ENCODE results near the gene ANKRD28.

Gene ANKRD28

GRCh38 chr3:15707779-15708178 is 90.0 kb downstream of the ANKRD28 start:
- no peak overlapping the region for H3K4me3 ChIP-seq (ENCODE audit: low read depth, low read length)
- no peak for DNase-seq (ENCODE audit: low read depth)
- in situ Hi-C loops (cut with HindIII; ENCODE audit: low sequenced_read_pairs), result no loop called here
- no peak for TF ChIP-seq CTCF (IDR thresholded peaks at IDR 0.05; ENCODE audit: low read depth, low read length, missing control alignments)

- DNase-seq (ENCODE audit: low read depth), result no peak
- no peak for TF ChIP-seq CTCF (IDR thresholded peaks at IDR 0.05; ENCODE audit: low read depth, low read length, missing control alignments)
- no peak overlapping the region for H3K4me3 ChIP-seq (ENCODE audit: low read depth, low read length)
- in situ Hi-C loops (cut with HindIII; ENCODE audit: low sequenced_read_pairs), result no loop called here
These were observed 94.4 kb downstream of the ANKRD28 start for GRCh38 chr3:15703346-15703745.

GRCh38 chr3:15694628-15695027 is 103.2 kb downstream of the ANKRD28 start:
- no peak for DNase-seq (ENCODE audit: low read depth)
- TF ChIP-seq CTCF (IDR thresholded peaks at IDR 0.05; ENCODE audit: low read depth, low read length, missing control alignments), result no peak
- in situ Hi-C loops (cut with HindIII; ENCODE audit: low sequenced_read_pairs), result no loop called here
- no peak overlapping the region for H3K4me3 ChIP-seq (ENCODE audit: low read depth, low read length)

- in situ Hi-C loops (cut with HindIII; ENCODE audit: low sequenced_read_pairs), result no loop called here
- DNase-seq (ENCODE audit: low read depth), result peak; percentile 22
- TF ChIP-seq CTCF (IDR thresholded peaks at IDR 0.05; ENCODE audit: low read depth, low read length, missing control alignments), result peak; percentile 34
- no peak overlapping the region for H3K4me3 ChIP-seq (ENCODE audit: low read depth, low read length)
These were observed 104.4 kb downstream of the ANKRD28 start for GRCh38 chr3:15693355-15693754.

GRCh38 chr3:15690748-15691147 is 107.0 kb downstream of the ANKRD28 start:
- in situ Hi-C loops (cut with HindIII; ENCODE audit: low sequenced_read_pairs), result no loop called here
- no peak overlapping the region for H3K4me3 ChIP-seq (ENCODE audit: low read depth, low read length)
- no peak for TF ChIP-seq CTCF (IDR thresholded peaks at IDR 0.05; ENCODE audit: low read depth, low read length, missing control alignments)
- DNase-seq (ENCODE audit: low read depth), result no peak

GRCh38 chr3:15690230-15690629 is 107.5 kb downstream of the ANKRD28 start:
- in situ Hi-C loops (cut with HindIII; ENCODE audit: low sequenced_read_pairs), result no loop called here
- DNase-seq (ENCODE audit: low read depth), result no peak
- no peak overlapping the region for H3K4me3 ChIP-seq (ENCODE audit: low read depth, low read length)
- TF ChIP-seq CTCF (IDR thresholded peaks at IDR 0.05; ENCODE audit: low read depth, low read length, missing control alignments), result no peak

- TF ChIP-seq CTCF (IDR thresholded peaks at IDR 0.05; ENCODE audit: low read depth, low read length, missing control alignments), result no peak
- H3K4me3 ChIP-seq (ENCODE audit: low read depth, low read length), result no peak overlapping the region
- no peak for DNase-seq (ENCODE audit: low read depth)
- in situ Hi-C loops (cut with HindIII; ENCODE audit: low sequenced_read_pairs), result no loop called here
These were observed 111.9 kb downstream of the ANKRD28 start for GRCh38 chr3:15685927-15686326.

Measured in astrocyte of the cerebellum (primary cell).